NCI-H187 (cell line): ENCODE measurements around the gene HGFAC.

ENCODE experiments used
- DNase-seq, 2 experiments: peaks; one replicate each; lab custom pipeline; 2025; lab: John Stamatoyannopoulos, UW

Gene HGFAC

GRCh38 chr4:3426465-3427133 lies 15.2 kb upstream of the HGFAC start:
- DNase-seq: peak; percentile 59 to 87

- DNase-seq: no peak
Measured at GRCh38 chr4:3427134-3427476, 14.7 kb upstream of the HGFAC start.

GRCh38 chr4:3427706-3428446 lies 13.9 kb upstream of the HGFAC start:
- DNase-seq: no peak

GRCh38 chr4:3429651-3430050 lies 12.1 kb upstream of the HGFAC start:
- DNase-seq: no peak

GRCh38 chr4:3430524-3430923 lies 11.2 kb upstream of the HGFAC start:
- DNase-seq: no peak

- no peak for DNase-seq
Measured at GRCh38 chr4:3431446-3431993, 10.2 kb upstream of the HGFAC start.

GRCh38 chr4:3432381-3432790 lies 9.4 kb upstream of the HGFAC start:
- no peak for DNase-seq

GRCh38 chr4:3433138-3433869 lies 8.5 kb upstream of the HGFAC start:
- no peak for DNase-seq

GRCh38 chr4:3434881-3435685 lies 6.7 kb upstream of the HGFAC start:
- DNase-seq: no peak

GRCh38 chr4:3435686-3435956 lies 6.1 kb upstream of the HGFAC start:
- no peak for DNase-seq

- no peak for DNase-seq
Measured at GRCh38 chr4:3436048-3436797, 5.5 kb upstream of the HGFAC start.

- no peak for DNase-seq
Measured at GRCh38 chr4:3436798-3437581, 4.8 kb upstream of the HGFAC start.

- DNase-seq: no peak
Measured at GRCh38 chr4:3437582-3437936, 4.2 kb upstream of the HGFAC start.

- no peak for DNase-seq
Measured at GRCh38 chr4:3437998-3438846, 3.5 kb upstream of the HGFAC start.

- DNase-seq: no peak
Measured at GRCh38 chr4:3438847-3439180, 3.0 kb upstream of the HGFAC start.

GRCh38 chr4:3439391-3439790 lies 2.4 kb upstream of the HGFAC start:
- DNase-seq: no peak

GRCh38 chr4:3440011-3440410 lies 1.8 kb upstream of the HGFAC start:
- no peak for DNase-seq

GRCh38 chr4:3440979-3441500 lies 728 bp upstream of the HGFAC start:
- no peak for DNase-seq

- DNase-seq: no peak
Measured at GRCh38 chr4:3442460-3442958, 741 bp downstream of the HGFAC start.
